HG03460 (cell line): Measurements from ENCODE around the gene LHFPL6.
"Not testable (repeated sequence)": the region's sequence is repeated elsewhere in the genome, so short reads cannot be mapped to it uniquely, and the experiment has no call there.

Experiments
- ATAC-seq: cut with Tn5 transposase; IDR thresholded peaks from one replicate; pipeline ENCODE4 v1.9.1; 2021; ENCODE audit not compliant: unreplicated experiment

LHFPL6 gene

DNA sequence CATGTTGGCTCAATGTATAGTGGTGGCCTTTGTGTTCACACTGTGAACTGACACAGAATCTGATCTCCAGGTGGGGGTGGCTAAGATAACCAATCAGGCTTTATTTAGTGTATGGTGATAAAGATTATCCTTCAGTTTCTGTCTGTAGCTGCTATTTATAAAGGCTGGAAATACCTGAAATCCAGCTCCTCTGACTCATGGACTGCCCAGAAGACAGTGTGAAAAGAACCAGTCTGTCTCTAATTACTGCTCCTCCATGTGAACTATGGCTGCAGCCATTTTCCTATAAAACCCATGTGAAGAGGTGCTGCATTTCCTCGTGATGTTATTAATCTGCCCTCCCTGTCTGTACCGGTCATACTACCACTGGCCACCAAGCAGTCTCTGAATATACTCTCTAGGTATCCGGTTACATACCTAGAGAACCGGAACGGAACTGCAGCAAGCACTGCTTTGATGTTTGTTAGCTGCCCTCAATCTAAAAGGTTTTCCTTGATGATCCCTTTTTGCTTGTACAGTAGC, 238.0 kb downstream of the LHFPL6 start:
- ATAC-seq, result no peak

GRCh38 chr13:39363382-39363772, 239.6 kb downstream of the LHFPL6 start:
- no peak for ATAC-seq

GRCh38 chr13:39362652-39363381, 240.2 kb downstream of the LHFPL6 start:
- ATAC-seq, result no peak

- ATAC-seq, result no peak
Observed at GRCh38 chr13:39353988-39354387, 249.0 kb downstream of the LHFPL6 start.

DNA sequence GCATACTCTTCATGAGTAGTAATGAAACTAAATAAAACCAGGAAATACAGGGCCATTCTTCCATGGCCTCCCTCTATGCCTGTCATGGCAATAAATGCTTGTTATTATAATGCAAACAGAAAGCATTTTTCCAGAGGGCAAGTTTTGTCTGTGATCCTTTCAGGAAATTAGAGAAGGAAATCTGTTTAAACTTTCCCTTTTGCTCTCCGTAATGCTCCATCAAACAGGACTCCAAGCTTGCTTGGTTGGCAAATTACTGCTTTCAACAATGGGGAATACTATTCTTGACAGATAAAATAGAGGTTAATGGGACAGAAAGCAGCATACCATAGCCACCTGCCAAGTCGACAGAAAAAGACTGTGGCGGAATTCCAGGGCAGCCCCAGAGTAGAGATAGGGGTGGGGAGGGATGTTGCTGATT, 252.5 kb downstream of the LHFPL6 start:
- ATAC-seq, result no peak

GRCh38 chr13:39349391-39349960, 253.5 kb downstream of the LHFPL6 start:
- ATAC-seq, result no peak

DNA sequence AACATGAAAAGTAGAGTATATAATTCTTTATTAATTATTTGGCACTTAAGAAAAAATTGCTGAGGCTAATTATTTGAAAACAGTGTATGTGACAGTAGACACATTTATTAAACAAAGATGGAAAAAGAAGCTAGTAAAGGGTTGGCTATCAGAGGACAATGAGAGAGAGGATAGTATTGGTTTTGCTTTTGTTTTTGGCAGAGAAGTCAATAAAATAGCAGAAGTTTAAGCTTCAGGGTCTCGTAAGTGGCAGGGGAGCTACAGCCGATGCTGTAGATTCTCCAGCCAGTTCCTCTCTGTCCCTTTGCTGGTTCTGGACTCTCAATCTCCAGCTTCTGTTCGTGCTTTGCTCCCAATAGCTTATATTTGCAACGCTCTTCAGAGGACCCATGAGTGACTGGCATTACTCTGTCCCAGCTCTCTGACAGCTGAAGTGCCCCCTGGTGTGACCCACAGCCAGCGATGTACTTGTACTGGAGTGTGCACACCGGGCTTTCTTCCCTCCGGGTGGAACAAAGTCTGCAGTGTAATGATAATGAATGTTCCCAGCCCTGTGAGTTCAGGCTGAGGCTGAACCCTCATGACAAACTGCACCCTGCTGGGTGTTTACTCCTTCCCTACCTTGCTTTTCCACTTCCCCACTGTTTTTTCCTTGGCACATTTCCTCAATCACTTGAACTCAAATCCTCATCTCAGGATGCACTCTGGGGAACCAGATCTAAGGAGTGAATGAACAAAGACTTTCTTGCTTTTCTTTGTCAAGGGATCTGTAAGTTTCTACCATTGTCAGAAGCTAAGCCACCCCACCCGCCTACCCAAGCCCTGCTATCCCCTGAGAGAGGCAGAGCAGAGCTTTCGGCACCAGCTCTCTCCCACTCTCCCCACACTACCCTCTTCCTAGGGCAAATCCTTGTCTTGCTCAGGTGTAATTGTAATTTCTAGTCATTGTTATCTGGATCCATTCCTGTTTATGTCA, 254.8 kb downstream of the LHFPL6 start:
- no peak for ATAC-seq

DNA sequence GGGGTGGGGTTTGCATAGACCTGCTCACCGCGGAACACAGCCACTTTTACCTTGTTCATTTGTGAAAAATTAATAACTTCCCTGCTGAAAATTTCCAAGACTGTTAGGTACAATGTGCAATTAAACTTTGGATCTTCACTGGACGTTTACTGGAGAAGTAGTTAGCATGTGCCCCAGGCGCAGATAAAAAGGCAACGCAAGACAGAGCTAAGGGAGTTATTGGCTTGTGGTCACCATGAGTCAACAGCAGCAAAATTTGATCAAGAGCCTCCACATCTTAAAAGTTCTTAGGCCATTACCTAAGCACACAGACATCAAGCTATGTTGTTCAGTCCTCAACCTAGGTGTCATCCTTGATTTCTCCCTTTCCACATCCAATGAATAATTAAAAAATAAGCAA, 257.0 kb downstream of the LHFPL6 start:
- no peak for ATAC-seq

- ATAC-seq, result no peak
Observed at GRCh38 chr13:39341251-39341650, 261.7 kb downstream of the LHFPL6 start.

GRCh38 chr13:39338114-39338513, 264.9 kb downstream of the LHFPL6 start:
- not testable (repeated sequence) for ATAC-seq

- no peak for ATAC-seq
Observed at GRCh38 chr13:39336937-39337336, 266.1 kb downstream of the LHFPL6 start.

GRCh38 chr13:39336207-39336606, 266.8 kb downstream of the LHFPL6 start:
- ATAC-seq, result no peak

DNA sequence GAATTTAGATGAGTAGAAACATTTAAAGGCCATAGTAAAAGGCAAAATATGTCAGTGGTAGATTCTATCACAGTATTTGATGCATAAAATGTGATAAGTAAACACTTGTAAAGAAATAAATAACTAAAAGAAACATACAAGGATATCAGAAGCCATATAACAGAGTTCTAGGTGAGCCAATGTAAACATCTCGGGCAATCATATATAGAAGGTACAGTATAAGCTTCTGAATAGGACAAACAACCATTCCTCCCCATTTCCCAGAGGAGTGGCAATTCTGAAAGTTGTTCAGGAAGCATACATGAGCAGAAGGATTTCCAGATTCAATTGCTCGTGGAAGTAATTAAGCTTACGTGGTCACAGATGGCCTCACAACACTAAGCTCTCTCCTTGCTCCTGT, 267.3 kb downstream of the LHFPL6 start:
- ATAC-seq, result no peak

DNA sequence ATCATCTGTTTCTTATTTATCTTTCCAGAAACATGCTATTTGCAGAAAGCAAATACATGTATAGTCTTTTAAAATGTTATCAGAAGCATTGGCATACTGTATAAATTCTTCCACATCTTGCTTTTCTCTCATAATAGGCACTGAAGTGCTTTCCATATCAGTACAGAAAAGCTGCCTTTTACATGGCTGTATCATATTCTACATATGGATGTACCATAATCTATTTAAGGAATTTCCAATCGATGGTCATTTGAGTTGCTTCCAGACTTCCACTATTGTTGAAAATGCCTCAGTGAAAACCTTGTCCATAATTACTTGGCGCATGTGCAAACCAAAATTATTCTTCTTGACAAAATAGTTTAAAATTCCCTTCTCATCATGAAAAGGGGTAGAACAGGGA, 272.5 kb downstream of the LHFPL6 start:
- ATAC-seq, result no peak

DNA sequence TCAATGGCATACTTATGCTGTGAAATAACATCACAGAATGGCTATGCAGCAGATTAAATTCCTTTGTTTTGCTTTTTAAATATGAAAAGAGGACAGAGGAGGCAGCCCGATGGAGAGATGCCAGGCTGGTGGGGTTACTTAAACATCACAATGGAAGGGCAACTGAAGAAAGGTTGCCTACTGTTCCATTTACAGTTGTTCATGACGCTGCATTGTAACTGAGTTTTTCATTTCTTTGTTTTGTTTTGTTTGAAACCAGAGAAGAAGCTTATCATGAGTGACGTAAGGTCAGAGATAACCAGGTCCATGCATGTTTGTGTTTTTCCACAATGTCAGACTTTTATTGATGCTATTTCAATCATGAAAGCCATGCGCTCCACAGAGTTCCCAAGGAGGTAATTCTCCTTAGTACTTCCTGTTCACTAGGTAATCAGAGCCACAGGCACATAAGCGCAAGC, 273.8 kb downstream of the LHFPL6 start:
- ATAC-seq, result no peak

GRCh38 chr13:39327172-39327479, 275.9 kb downstream of the LHFPL6 start:
- no peak for ATAC-seq

DNA sequence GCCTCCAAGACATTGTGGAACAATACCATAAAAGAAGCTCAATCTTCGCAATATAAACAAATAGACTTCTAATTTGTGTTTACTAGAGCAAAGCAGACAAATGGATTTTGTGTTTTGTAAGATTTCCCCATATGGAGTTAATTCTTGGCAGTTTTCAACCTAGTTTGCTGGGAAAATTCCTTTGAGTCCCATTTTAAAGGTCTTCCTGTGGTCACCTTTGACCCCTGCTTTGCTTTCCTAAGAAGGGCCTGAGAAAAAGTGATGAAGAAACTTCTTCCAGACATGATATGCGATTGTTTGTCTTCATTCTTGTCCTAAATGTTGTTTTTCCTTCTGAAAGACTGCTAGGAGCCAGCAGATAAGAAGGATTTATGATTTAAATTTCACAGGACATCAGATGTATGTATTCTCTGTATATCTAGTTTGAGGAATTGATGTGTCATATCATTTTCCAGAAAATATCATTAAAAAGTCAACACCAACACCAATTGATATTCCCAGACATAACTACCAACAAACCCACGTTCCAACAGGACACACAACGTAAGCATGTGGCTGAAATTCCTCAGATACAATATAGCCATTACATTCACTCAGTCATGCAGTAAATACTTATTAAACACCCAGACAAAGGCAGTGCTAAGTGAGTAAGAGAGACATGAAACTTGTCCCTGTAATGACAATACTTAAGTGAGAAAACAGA, 276.4 kb downstream of the LHFPL6 start:
- ATAC-seq, result no peak

DNA sequence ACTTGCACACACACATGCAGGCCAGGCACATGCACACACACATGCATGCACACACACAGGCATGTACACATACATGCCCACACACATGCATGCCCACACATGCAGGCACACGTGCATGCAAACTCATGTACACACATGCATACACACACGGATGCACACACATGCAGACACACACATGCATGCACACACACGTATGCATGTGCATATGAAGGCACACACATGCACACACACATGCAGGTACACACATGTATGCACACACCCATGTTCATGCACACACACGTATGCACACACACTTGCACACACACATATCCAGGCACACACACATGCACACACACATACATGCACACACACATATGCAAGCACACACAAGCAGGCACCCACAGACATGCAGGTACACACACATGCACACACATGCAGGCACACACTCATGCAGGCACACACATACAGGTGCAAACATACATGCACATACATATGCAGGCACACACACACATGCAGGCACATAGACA, 278.1 kb downstream of the LHFPL6 start:
- ATAC-seq, result no peak

DNA sequence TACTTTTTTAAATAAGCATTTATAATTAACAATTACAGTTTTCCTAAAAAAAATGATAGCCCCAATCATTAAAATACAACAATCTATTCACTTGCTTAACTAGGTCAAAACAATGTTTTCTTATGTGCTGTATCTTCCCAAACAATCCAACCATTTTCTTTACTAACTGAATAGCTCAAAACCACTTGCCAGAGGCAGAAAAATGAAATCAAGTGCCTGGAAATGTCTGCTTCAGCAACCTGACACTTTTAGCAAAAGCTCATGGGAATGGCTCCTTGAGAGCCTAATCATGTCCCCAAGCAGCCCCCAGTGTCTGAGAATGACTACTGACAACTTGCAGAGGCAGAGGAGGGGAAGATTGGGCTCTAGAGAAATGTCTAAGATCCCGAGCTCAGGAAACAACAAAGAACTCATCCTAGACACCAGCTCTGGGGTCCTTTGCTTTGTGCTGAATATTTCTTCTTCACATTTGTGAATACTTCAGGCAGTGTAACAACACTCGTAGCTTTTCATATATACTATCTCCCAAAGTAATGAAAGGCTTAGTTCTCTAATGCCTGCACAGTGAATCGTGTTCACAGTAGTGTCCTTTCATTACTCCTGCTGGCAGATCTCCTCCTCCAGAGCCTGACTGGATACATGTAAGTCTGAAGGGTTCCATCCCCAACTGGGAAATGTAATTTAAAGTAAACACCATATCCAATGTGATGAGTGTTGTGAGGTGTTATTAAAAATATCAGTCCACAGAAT, 280.0 kb downstream of the LHFPL6 start:
- no peak for ATAC-seq

- no peak for ATAC-seq
Observed at GRCh38 chr13:39321574-39321973, 281.4 kb downstream of the LHFPL6 start.
